ENCODE measurements around the gene FSTL4. TPM values are rescaled to one million over a fixed set of nuclear protein-coding genes. Genes with fewer than 3 reads are reported as not detected.

Gene FSTL4
- total and polyA plus RNA-seq, 2 experiments from 2014 or later: 0.47 to 0.74 TPM

DNA sequence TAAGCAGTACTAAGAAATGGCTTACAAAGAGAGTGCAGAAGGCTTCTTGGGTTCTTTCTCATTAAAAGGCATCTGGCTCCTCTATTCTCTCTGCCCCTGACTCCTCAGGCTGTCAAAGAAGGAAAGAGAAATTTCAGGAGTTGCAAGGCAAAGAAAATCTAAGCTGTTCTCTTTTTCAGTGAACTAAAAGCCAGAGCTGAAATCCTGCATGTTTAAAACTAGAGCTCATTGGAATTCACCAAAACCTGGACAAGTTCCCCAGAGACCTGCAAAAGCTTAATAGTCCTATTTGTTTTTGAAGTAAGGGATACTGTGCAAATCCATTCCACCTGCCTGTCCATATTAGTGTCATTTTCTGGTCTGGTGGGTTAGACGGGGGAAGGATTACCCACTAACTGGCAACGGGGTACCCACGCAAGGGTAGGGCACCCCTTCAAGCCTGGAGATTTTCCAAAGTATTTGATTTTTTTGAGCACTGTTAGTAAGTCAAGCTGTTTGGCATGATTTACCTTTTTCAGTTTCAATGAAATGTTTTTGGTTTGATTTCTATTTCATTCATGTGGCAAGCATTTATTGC lies 179.3 kb downstream of the FSTL4 start:
- H3K27me3 ChIP-seq: peaks cover 3% of the 10 kb centered on the region
- no peaks in the 10 kb centered on the region for H3K4me1 ChIP-seq (ENCODE audit: insufficient read depth)
- H3K27ac ChIP-seq: no peak overlapping the region
- no peak for DNase-seq (ENCODE audit: low spot score)
- H3K4me2 ChIP-seq: no peak overlapping the region
- H3K4me3 ChIP-seq: no peak overlapping the region
- no peaks in the 10 kb centered on the region for H3K79me2 ChIP-seq
- TF ChIP-seq EZH2phosphoT487 (IDR thresholded peaks at IDR 0.05; ENCODE audit: low read depth, severe bottlenecking, unreplicated experiment): no peak
- TF ChIP-seq EZH2 (IDR thresholded peaks at IDR 0.05; ENCODE audit: borderline replicate concordance): no peak
- TF ChIP-seq, protein P1, sequence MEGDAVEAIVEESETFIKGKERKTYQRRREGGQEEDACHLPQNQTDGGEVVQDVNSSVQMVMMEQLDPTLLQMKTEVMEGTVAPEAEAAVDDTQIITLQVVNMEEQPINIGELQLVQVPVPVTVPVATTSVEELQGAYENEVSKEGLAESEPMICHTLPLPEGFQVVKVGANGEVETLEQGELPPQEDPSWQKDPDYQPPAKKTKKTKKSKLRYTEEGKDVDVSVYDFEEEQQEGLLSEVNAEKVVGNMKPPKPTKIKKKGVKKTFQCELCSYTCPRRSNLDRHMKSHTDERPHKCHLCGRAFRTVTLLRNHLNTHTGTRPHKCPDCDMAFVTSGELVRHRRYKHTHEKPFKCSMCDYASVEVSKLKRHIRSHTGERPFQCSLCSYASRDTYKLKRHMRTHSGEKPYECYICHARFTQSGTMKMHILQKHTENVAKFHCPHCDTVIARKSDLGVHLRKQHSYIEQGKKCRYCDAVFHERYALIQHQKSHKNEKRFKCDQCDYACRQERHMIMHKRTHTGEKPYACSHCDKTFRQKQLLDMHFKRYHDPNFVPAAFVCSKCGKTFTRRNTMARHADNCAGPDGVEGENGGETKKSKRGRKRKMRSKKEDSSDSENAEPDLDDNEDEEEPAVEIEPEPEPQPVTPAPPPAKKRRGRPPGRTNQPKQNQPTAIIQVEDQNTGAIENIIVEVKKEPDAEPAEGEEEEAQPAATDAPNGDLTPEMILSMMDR (IDR thresholded peaks at IDR 0.05; ENCODE audit: poor library complexity): no peak
- H3K9me3 ChIP-seq (ENCODE audit: low read depth): no peaks in the 10 kb centered on the region
- no peak overlapping the region for H2AFZ ChIP-seq
- no peaks in the 10 kb centered on the region for H3K36me3 ChIP-seq (replicated peaks; ENCODE audit: insufficient read depth, low read depth)
- 69% methylated on average over 3 of the region's 3 CpGs for WGBS (ENCODE audit: low lambda C conversion rate, missing lambda C conversion rate)
- H4K20me1 ChIP-seq (ENCODE audit: insufficient read depth, poor library complexity, severe bottlenecking): no peaks in the 10 kb centered on the region
- no peaks in the 10 kb centered on the region for H3K9me2 ChIP-seq (replicated peaks; ENCODE audit: insufficient read depth)

DNA sequence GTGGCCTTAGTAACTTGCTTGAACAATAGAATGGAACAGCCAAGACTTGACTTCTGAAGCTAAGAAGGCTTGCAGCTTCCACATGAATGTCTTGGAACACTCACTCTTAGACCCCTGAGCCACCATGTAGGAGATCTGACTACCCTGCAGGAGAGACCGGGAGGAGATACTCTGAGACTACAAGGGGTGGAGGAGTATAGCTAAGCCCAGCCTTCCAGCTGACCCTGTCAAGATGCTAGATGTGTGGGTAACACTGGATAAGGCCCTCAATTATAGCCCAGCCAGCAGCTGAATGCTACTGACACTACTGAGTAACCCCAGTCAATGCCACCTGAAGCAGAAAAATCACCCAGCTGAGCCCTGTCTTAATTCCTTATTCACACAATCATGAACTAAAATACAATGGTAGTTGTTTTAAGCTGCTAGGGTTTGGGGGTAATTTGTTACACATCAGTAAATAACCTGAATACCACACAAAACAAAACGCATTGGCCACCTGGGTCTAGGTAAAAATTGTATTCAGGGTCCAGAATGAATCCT lies 180.9 kb downstream of the FSTL4 start:
- Histone ChIP-seq H3K79me2 (no peaks in the 10 kb centered on the region), H3K4me2 (no peak overlapping the region), H3K9me3 (ENCODE audit: low read depth) (no peaks in the 10 kb centered on the region), H3K27ac (no peak overlapping the region), H3K36me3 (replicated peaks; ENCODE audit: insufficient read depth, low read depth) (no peaks in the 10 kb centered on the region), H3K27me3 (peaks cover 3% of the 10 kb centered on the region), H4K20me1 (ENCODE audit: insufficient read depth, poor library complexity, severe bottlenecking) (no peaks in the 10 kb centered on the region), H3K4me1 (ENCODE audit: insufficient read depth) (no peaks in the 10 kb centered on the region), H3K4me3 (no peak overlapping the region), H3K9me2 (replicated peaks; ENCODE audit: insufficient read depth) (no peaks in the 10 kb centered on the region), H2AFZ (no peak overlapping the region)
- DNase-seq (ENCODE audit: low spot score): no peak
- 93% methylated on average over 2 of the region's 2 CpGs for WGBS (ENCODE audit: low lambda C conversion rate, missing lambda C conversion rate)
- TF ChIP-seq, protein P1 (IDR thresholded peaks at IDR 0.05; ENCODE audit: poor library complexity): no peak
- no peak for TF ChIP-seq EZH2phosphoT487 (IDR thresholded peaks at IDR 0.05; ENCODE audit: low read depth, severe bottlenecking, unreplicated experiment)
- no peak for TF ChIP-seq EZH2 (IDR thresholded peaks at IDR 0.05; ENCODE audit: borderline replicate concordance)

DNA sequence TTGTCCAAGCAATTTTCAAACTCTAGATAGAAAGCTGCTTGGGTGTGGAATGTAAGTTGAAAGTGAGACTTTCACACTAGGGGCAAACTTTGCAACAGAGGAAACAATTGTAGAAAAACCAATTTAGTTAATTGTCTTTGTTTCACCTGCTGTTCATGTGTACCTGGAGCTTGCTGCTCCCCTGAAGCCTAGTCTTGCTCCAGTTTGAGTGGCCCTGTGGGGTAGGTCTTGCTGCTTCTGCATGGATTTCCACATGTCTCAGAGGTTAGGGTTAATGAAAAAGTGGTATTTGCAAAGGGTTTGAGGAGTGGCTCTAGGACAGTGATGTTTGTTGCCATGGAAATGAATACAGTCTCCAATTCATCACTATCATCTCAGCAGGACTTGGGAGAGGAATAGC lies 182.2 kb downstream of the FSTL4 start:
- no peak for DNase-seq (ENCODE audit: low spot score)
- Histone ChIP-seq H3K9me2 (replicated peaks; ENCODE audit: insufficient read depth) (no peaks in the 10 kb centered on the region), H3K36me3 (replicated peaks; ENCODE audit: insufficient read depth, low read depth) (no peaks in the 10 kb centered on the region), H3K27ac (no peak overlapping the region), H3K4me1 (ENCODE audit: insufficient read depth) (no peaks in the 10 kb centered on the region), H2AFZ (no peak overlapping the region), H3K27me3 (peaks cover 3% of the 10 kb centered on the region), H4K20me1 (ENCODE audit: insufficient read depth, poor library complexity, severe bottlenecking) (no peaks in the 10 kb centered on the region), H3K9me3 (ENCODE audit: low read depth) (no peaks in the 10 kb centered on the region), H3K4me3 (no peak overlapping the region), H3K79me2 (no peaks in the 10 kb centered on the region), H3K4me2 (no peak overlapping the region)
- TF ChIP-seq, protein P1 (IDR thresholded peaks at IDR 0.05; ENCODE audit: poor library complexity): no peak
- TF ChIP-seq EZH2 (IDR thresholded peaks at IDR 0.05; ENCODE audit: borderline replicate concordance): no peak
- no peak for TF ChIP-seq EZH2phosphoT487 (IDR thresholded peaks at IDR 0.05; ENCODE audit: low read depth, severe bottlenecking, unreplicated experiment)
